Vagina (tissue), 2 donors: Measurements from ENCODE around the gene PCSK5.

Experiments
- CTCF ChIP-seq, 3 experiments: fragments of 450-650 bp in 2 of 3; fragments of 200-600 bp in 1 of 3; sonication (generic) in 1 of 3; IDR thresholded peaks; one replicate each; pipeline ENCODE4 v1.5.1; 2017 to 2019; ENCODE audit warnings: antibody characterized with exemption in 3 of 3, mild to moderate bottlenecking in 2 of 3, moderate library complexity in 2 of 3
- POLR2A ChIP-seq, 2 donors: fragments of 450-650 bp; IDR thresholded peaks; one replicate each; pipeline ENCODE4 v1.6.1; 2017; ENCODE audit warnings: antibody characterized with exemption in 2 of 2, mild to moderate bottlenecking in 2 of 2, moderate library complexity in 2 of 2
- POLR2AphosphoS5 ChIP-seq, 2 donors: sonication (generic); formaldehyde crosslinking; IDR thresholded peaks; one replicate each; pipeline ENCODE4 v1.9.0; 2017; ENCODE audit warnings: antibody characterized with exemption in 2 of 2, mild to moderate bottlenecking in 2 of 2, low read depth in 1 of 2; ENCODE audit not compliant: insufficient read depth in 1 of 2

GRCh38 chr9:76338418-76338817, 447.9 kb downstream of the PCSK5 start:
- TF ChIP-seq CTCF (IDR thresholded peaks at IDR 0.05) (no peak), POLR2A (IDR thresholded peaks at IDR 0.05) (no peak), POLR2AphosphoS5 (IDR thresholded peaks at IDR 0.05; ENCODE audit: insufficient read depth in 1 of 2, low read depth in 1 of 2) (no peak)
